HG02798 (cell line): Measurements from ENCODE around the gene ZNF605.
"Not testable (repeated sequence)": the region's sequence is repeated elsewhere in the genome, so short reads cannot be mapped to it uniquely, and the experiment has no call there.

Experiments used
- ATAC-seq: cut with Tn5 transposase; IDR thresholded peaks from one replicate; pipeline ENCODE4 v1.9.1; 2021; ENCODE audit warnings: mild to moderate bottlenecking; ENCODE audit not compliant: unreplicated experiment, poor library complexity

ZNF605 gene

GRCh38 chr12:132949936-132950837 is 5.9 kb downstream of the ZNF605 start:
- ATAC-seq: no peak

DNA sequence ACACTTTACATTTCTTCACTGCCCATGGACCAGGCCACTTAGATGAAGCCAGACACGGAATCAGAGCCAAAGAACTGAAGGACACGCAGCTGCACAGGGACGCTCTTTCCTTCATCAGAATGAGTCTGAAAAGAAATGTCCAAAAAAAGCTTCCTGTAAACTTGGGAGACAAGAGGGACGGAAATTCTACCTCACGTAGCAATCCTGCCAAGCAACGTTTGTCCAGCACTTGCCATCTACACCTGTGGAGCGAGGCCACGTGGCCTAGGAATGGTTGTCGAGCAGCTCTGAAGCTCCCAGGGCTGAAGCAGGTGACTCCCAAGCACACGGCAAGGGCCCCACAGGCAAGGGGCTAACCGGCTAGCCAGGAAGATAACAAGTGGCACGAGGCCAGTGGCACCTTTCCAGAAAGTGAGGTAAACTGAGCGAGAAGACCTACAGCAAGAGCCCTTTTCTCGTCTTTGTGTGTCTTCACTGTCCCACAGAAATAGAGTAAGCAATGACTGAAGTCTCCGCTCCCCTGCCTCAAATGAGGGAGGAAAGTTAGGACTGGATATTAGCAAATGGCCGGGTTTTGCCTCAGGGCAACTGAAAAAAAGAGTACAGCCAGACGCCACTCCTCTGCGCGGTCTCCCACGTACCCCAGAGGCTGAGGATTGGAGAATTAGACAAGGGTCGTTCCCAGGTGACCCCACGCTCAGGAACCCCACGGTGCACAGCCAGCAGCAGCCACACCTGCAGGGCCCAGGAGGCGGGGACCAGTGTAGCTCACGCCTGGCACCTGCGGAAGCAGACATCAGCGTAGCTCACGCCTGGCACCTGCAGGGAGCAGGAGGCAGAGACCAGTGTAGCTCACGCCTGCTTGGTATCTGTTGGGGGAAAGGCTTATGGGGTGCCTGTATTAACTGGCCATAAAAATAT is 7.7 kb downstream of the ZNF605 start:
- ATAC-seq: no peak

DNA sequence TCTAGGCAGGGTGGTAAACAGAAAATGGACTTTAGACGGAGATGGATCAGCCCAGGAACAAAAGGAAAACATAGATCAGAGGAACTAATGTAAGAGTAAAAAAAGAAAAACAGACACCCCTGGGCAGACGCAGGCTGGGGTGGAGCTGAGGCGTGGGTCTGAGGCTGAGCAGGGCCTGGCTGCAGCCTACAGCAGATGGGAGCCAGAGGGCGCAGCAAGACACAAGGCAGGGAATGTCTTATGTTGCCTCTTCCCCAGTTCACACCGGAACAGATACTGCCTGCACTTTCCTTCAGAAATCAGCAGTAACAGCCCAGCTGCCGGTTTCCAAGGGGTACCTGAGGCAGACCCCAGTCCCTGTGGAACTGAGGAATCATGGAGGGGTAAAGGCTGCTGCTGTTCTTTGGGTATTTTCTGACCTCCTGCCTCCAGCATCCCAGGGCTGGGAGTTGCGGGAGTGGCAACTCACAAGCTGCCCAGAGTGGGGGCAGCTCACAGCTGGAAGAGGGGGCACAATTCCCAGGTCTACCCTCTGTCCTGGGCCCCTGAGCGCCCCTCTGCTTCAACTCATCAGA is 9.8 kb downstream of the ZNF605 start:
- ATAC-seq: no peak

GRCh38 chr12:132945806-132946205 is 10.3 kb downstream of the ZNF605 start:
- no peak for ATAC-seq

DNA sequence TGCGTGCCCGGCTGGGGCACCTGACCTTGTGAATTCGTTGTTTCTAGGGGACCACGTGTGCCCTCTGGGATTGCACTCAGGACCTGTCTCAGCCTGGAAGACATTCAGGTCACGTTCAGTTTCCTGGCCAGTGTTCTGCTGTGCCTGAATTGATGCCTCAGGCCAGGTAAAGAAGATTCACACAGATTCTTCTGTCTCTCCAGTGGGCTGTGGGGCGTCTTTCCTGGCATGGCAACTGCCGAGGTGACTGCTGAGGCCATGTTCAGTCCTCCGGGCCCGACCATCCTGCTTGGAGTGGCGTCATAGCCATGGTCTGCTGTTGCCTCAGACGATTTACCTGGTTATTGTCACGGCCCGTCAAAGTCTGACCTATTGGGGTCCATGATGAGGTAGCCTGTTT is 13.5 kb downstream of the ZNF605 start:
- ATAC-seq: no peak

GRCh38 chr12:132941336-132941954 is 14.7 kb downstream of the ZNF605 start:
- no peak for ATAC-seq

GRCh38 chr12:132940071-132940719 is 15.9 kb downstream of the ZNF605 start:
- no peak for ATAC-seq

DNA sequence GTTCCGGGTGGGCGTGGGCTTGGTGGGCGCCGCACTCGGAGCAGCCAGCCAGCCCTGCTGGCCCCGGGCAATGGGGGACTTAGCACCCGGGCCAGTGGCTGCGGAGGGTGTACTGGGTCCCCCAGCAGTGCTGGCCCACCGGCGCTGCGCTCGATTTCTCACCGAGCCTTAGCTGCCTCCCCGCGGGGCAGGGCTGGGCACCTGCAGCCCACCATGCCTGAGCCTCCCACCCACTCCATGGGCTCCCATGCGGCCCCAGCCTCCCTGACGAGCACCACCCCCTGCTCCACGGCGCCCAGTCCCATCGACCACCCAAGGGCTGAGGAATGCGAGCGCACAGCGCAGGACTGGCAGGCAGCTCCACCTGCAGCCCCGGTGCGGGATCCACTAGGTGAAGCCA is 17.3 kb downstream of the ZNF605 start:
- not testable (repeated sequence) for ATAC-seq

DNA sequence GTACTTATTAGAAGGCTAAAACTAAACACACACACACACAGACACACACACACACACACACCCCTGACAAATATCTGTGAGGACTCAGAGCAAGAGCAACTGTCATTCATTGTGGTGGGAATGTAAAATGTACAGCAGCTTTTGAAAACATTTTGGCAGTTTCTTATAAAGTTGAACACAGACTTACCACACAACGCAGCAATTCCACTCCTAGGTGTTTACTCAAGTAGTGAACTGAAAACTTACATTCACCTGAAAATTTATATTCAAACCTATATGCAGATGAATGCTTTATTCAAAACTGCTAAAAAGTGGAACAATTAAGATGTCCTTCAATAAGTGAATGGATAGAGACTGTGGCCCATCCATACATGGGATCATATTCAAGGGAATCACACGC is 18.6 kb downstream of the ZNF605 start:
- ATAC-seq: no peak

GRCh38 chr12:132936921-132937320 is 19.2 kb downstream of the ZNF605 start:
- not testable (repeated sequence) for ATAC-seq

- no peak for ATAC-seq
Measured at GRCh38 chr12:132936163-132936562, 19.9 kb downstream of the ZNF605 start.

DNA sequence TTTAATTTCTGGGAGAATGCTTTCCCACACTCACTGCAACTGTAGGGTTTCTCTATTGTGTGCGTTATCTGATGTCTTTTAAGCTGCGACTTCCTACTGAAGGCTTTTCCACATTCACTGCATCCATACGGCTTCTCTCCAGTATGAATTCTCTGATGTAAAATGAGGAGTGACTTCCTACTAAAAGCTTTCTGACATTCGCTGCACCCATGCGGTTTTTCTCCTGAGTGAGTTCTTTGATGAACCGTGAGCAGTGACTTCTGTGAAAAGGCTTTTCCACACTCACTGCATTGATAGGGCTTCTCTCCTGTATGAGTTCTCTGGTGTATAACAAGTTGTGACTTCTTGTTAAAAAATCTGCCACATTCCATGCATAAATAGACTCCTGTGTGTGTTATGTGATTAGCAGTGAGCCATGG is 29.7 kb downstream of the ZNF605 start:
- ATAC-seq: no peak

DNA sequence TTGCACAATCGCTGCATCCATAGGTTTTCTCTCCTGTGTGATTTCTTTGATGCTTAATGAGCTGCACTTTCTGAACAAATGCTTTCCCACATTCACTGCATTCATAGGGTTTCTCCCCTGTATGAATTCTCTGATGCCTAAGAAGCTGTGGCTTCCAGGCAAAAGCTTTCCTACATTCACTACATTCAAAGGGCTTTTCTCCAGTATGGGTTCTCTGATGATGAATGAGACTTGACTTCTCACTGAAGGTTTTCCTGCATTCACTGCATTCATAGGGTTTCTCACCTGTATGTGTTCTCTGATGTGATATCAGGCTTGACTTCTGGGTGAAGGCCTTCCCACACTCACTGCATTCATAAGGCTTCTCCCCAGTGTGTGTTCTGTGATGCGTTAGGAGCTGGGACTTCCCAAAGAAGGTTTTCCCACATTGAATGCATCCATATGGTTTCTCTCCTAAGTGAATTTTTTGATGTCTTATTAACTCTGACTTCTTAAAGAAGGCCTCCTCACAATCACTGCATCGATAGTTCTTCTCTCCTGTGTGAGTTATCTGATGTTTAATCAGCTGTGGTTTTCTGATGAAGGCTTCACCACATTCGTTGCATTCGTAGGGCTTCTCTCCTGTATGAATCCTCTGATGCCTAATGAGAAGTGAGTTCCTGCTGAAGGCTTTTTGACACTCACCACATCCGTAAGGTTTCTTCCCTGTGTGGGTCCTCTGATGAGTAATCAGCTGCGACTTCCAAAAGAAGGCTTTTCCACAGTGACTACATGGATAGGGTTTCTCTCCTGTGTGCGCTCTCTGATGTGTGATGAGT is 30.3 kb downstream of the ZNF605 start:
- no peak for ATAC-seq

DNA sequence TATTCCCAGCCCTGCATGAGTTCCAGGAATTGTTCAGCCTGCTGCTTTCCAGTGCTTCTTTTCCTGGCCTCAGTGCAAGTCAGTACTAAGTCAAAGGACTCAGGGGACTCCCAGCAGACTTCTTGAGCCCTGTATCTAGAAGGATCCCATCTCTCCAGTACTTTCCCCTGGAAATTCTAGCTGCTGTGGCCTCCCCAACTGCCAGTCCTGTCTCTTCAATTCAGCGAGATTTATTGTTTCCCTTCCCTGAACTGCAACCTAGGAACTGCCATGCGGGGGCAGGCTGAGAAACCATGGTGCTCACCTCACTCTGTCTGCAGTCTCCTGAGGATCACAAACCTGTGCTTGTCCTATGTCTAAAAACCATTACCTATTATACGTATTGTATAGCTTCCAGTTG is 31.8 kb downstream of the ZNF605 start:
- ATAC-seq: no peak

DNA sequence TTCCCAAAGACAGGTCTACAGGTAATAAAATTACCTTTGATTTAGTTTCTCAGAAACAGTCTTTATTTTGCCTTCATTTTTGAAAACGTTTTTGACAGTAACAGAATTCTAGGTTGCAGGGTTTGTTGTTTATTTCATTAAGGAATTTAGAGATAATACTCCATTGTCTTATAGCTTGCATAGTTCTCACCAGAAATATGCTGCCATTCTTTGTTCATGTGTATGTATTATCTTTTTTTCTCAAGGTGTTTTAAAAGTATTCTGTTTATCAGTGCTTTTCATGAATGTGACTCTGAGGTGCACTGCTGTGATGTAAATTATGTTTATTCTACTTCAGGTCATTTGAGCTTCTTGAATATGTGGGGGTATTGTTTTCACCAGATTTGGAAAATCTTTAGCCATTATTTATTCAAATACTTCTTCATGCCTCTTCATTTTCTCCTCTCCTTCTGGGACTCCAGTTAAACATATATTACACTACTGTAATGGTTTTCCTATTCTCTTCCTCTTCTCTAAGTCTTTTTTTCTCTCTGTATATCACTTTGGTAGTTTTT is 32.7 kb downstream of the ZNF605 start:
- no peak for ATAC-seq

DNA sequence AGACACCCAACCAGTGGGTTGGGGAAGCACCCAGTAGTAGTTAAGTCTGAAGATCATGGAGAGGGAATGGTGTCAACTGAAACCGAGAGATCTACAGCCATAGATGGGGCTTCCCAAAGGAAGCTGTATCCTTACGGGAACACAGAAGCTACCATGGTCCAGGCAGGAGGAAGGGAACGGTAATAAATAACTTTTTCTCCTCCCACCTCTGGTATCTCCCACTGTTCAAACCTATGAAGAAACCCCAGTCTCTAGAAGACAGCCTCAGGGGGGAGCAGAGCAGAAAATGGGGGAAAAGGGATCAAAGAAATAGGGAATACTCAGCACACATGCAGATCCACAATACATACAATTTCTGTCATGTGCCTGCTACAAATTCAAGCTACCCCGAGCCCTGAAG is 33.4 kb downstream of the ZNF605 start:
- no peak for ATAC-seq

DNA sequence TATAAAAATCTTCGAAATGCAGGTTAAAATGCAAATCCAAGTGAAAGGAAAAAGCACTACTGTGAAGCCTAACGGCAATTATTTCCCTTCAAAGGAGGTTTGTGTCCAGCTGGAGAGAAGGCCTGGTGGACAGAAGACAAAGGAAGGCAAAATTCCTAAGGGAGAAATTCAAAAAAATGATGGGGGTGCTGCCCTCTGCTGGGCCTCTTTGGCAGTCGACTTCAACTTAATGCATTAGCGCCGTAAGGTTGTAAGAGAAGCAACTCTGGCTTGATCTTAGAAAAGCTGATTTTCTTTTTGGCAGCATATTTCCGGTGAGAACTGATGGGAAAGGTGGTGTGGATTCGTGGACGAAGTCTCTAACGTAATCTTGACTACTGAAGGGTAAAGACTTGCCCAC is 34.4 kb downstream of the ZNF605 start:
- no peak for ATAC-seq

- no peak for ATAC-seq
Measured at GRCh38 chr12:132918680-132919079, 37.4 kb downstream of the ZNF605 start.

GRCh38 chr12:132909030-132909368 is 47.1 kb downstream of the ZNF605 start:
- no peak for ATAC-seq
